GM12874 (cell line): ENCODE results near the gene CRYBG3.

Experiments
- CTCF ChIP-seq: IDR thresholded peaks from 2 replicates; pipeline ENCODE4 v1.5.1; 2011; ENCODE audit warnings: low read depth, mild to moderate bottlenecking, control low read depth, low read length, moderate library complexity; ENCODE audit not compliant: insufficient read depth

Gene CRYBG3

GRCh38 chr3:97970956-97971620 lies 149.3 kb downstream of the CRYBG3 start:
- no peak for TF ChIP-seq CTCF

GRCh38 chr3:97971679-97972567 lies 150.1 kb downstream of the CRYBG3 start, which contains the start of gene RIOX2:
TSS of gene RIOX2 (minus strand) at chr3:97972431. CDS start at chr3:97967593, 4,838 bp downstream.
- TF ChIP-seq CTCF = no peak

GRCh38 chr3:97972976-97973375 lies 151.2 kb downstream of the CRYBG3 start:
- TF ChIP-seq CTCF = no peak

GRCh38 chr3:97974996-97975395 lies 153.2 kb downstream of the CRYBG3 start:
- no peak for TF ChIP-seq CTCF

- TF ChIP-seq CTCF = no peak
Measured at GRCh38 chr3:97975466-97975865, 153.7 kb downstream of the CRYBG3 start.

GRCh38 chr3:97979610-97980009 lies 157.8 kb downstream of the CRYBG3 start:
- no peak for TF ChIP-seq CTCF

- TF ChIP-seq CTCF = no peak
Measured at GRCh38 chr3:97981886-97982285, 160.1 kb downstream of the CRYBG3 start.
